K562 (cell line): Measurements from ENCODE around the gene ABHD16B.

Experiments used
- EP300 ChIP-seq: IDR thresholded peaks from 2 replicates; pipeline ENCODE4 v1.6.1; 2012; ENCODE audit warnings: low read length, improper control_type of control experiment
- NR3C1 ChIP-seq: sonication (generic); formaldehyde crosslinking; IDR thresholded peaks from 2 replicates; pipeline ENCODE4 v1.8.1; 2022; ENCODE audit warnings: missing genetic modification reagents
- TF ChIP-seq, protein P1 (sequence below): fragments of 200-800 bp; sonication (Bioruptor generic); IDR thresholded peaks from 2 replicates; pipeline ENCODE4 v1.6.1; 2017; ENCODE audit warnings: missing genetic modification characterization, missing compliant biosample characterization
- TF ChIP-seq, protein P2 (sequence below), 3 experiments: IDR thresholded peaks in 2 of 3; conservative IDR thresholded peaks in 1 of 3; 2 replicates each; pipeline ENCODE4 v1.5.1; 2011 to 2012; ENCODE audit warnings: low read length in 3 of 3, mild to moderate bottlenecking in 3 of 3, control low read depth in 2 of 3, improper control_type of control experiment in 1 of 3, inconsistent platforms in 1 of 3, low read depth in 1 of 3, mixed read lengths in 1 of 3, moderate library complexity in 1 of 3; ENCODE audit not compliant: insufficient read depth in 2 of 3

DNA sequence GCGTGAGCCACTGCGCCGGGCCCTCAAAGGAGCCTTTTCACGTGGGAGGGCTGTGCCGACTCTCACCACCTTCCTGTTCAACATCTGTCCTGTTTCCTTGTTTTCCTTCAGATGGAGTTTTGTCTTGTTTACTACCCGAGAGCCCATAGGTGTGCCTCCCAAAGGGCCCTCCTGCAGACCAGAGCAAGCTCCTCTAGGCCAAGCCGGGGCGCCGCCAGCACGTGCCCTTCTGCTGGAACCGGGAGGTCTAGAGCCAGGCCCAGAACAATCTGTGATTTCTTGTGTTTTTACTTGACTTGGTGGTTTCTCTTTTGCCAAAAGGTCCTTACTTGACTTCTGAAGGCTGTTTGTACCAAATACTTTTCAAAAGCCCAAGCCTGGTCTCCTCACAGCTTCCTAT, 25.6 kb downstream of the ABHD16B start:
- TF ChIP-seq, protein P1, sequence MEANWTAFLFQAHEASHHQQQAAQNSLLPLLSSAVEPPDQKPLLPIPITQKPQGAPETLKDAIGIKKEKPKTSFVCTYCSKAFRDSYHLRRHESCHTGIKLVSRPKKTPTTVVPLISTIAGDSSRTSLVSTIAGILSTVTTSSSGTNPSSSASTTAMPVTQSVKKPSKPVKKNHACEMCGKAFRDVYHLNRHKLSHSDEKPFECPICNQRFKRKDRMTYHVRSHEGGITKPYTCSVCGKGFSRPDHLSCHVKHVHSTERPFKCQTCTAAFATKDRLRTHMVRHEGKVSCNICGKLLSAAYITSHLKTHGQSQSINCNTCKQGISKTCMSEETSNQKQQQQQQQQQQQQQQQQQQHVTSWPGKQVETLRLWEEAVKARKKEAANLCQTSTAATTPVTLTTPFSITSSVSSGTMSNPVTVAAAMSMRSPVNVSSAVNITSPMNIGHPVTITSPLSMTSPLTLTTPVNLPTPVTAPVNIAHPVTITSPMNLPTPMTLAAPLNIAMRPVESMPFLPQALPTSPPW (CRISPR knock-in tag): no peak
- TF ChIP-seq NR3C1 (CRISPR knock-in tag) (no peak), EP300 (no peak)
- TF ChIP-seq, protein P2, sequence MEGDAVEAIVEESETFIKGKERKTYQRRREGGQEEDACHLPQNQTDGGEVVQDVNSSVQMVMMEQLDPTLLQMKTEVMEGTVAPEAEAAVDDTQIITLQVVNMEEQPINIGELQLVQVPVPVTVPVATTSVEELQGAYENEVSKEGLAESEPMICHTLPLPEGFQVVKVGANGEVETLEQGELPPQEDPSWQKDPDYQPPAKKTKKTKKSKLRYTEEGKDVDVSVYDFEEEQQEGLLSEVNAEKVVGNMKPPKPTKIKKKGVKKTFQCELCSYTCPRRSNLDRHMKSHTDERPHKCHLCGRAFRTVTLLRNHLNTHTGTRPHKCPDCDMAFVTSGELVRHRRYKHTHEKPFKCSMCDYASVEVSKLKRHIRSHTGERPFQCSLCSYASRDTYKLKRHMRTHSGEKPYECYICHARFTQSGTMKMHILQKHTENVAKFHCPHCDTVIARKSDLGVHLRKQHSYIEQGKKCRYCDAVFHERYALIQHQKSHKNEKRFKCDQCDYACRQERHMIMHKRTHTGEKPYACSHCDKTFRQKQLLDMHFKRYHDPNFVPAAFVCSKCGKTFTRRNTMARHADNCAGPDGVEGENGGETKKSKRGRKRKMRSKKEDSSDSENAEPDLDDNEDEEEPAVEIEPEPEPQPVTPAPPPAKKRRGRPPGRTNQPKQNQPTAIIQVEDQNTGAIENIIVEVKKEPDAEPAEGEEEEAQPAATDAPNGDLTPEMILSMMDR (IDR thresholded peaks at IDR 0.05 in 2 of 3, conservative IDR thresholded peaks at IDR 0.05 in 1 of 3; ENCODE audit: insufficient read depth in 2 of 3, low read depth in 1 of 3, low read length in 3 of 3): no peak
